Measurements from ENCODE around the gene ASB6. TPM values are rescaled to one million over a fixed set of nuclear protein-coding genes. Genes with fewer than 3 reads are reported as not detected.

Gene ASB6
- total and polyA plus RNA-seq, 2 of the 13 experiments (the other 11 are each of a cell fraction or from before 2014, with no cell fraction given) = 8.2 to 8.4 TPM

GRCh38 chr9:129596541-129597331 lies 45.2 kb downstream of the ASB6 start (continued):
- TF ChIP-seq ZNF747 (CRISPR knock-in tag; IDR thresholded peaks at IDR 0.05; ENCODE audit: borderline replicate concordance) = no peak
- TF ChIP-seq ZFAT (CRISPR knock-in tag; conservative IDR thresholded peaks at IDR 0.05) = no peak
- no peak for TF ChIP-seq NRL (CRISPR knock-in tag; IDR thresholded peaks at IDR 0.05; ENCODE audit: borderline replicate concordance)
- no peak for TF ChIP-seq BHLHE40 (IDR thresholded peaks at IDR 0.05; ENCODE audit: low read length)
- TF ChIP-seq ZNF768 (CRISPR knock-in tag; IDR thresholded peaks at IDR 0.05) = peak; percentile 49; the same call in 1 of the 2 replicates
- TF ChIP-seq MTA1 (CRISPR knock-in tag; IDR thresholded peaks at IDR 0.05; ENCODE audit: borderline replicate concordance) = peak; percentile 11; the same call in 1 of the 2 replicates
- no peak for TF ChIP-seq ZNF513 (CRISPR knock-in tag; conservative IDR thresholded peaks at IDR 0.05)
- TF ChIP-seq ZNF256 (CRISPR knock-in tag; conservative IDR thresholded peaks at IDR 0.05) = no peak; the same call in 1 of the 2 replicates
- no peak for TF ChIP-seq ZNF839 (CRISPR knock-in tag; IDR thresholded peaks at IDR 0.05; ENCODE audit: borderline replicate concordance)
- no peak for TF ChIP-seq CCAR2 (optimal IDR thresholded peaks at IDR 0.05; ENCODE audit: low read depth, low read length)
- peak; percentile 19; the same call in 1 of the 2 replicates for TF ChIP-seq SPEN (CRISPR knock-in tag; IDR thresholded peaks at IDR 0.05; ENCODE audit: low read depth)
- TF ChIP-seq NR2F1 (CRISPR knock-in tag; IDR thresholded peaks at IDR 0.05) = no peak; a peak in 1 of 4 replicates
- no peak; the same call in 1 of the 2 replicates for TF ChIP-seq KLF15 (CRISPR knock-in tag; IDR thresholded peaks at IDR 0.05; ENCODE audit: borderline replicate concordance)
- TF ChIP-seq ZNF441 (CRISPR knock-in tag; IDR thresholded peaks at IDR 0.05; ENCODE audit: borderline replicate concordance) = no peak
- TF ChIP-seq ZNF770 (CRISPR knock-in tag; IDR thresholded peaks at IDR 0.05) = peak; percentile 64
- TF ChIP-seq ZBTB42 (CRISPR knock-in tag; IDR thresholded peaks at IDR 0.05) = no peak
- TF ChIP-seq ZNF674 (CRISPR knock-in tag; IDR thresholded peaks at IDR 0.05; ENCODE audit: low read depth) = no peak
- TF ChIP-seq CREB3 (CRISPR knock-in tag; IDR thresholded peaks at IDR 0.05) = no peak
- no peak; the same call in 1 of the 2 replicates for TF ChIP-seq NFAT5 (CRISPR knock-in tag; IDR thresholded peaks at IDR 0.05)
